K562 (cell line): Measurements from ENCODE around the gene SAMD11. TPM values are rescaled to one million over a fixed set of nuclear protein-coding genes. Genes with fewer than 3 reads are reported as not detected.

ENCODE experiments used
- CREM ChIP-seq: IDR thresholded peaks from 2 replicates; pipeline ENCODE4 v1.6.1; 2014; ENCODE audit warnings: antibody characterized with exemption, low read depth
- PCBP1 ChIP-seq: fragments of 200-400 bp; formaldehyde crosslinking; IDR thresholded peaks from 2 replicates; pipeline ENCODE4 v1.6.1; 2018; ENCODE audit warnings: mild to moderate bottlenecking, low read depth, low read length; ENCODE audit not compliant: poor library complexity, severe bottlenecking
- ZSCAN32 ChIP-seq: fragments of 450-650 bp; formaldehyde crosslinking; IDR thresholded peaks from 2 replicates; pipeline ENCODE4 v1.4.0; 2020; ENCODE audit warnings: mild to moderate bottlenecking, moderate library complexity
- polyA plus RNA-seq, 8 experiments: library from polyadenylated mRNA; depleted of rRNA in 4 of 8; stranded (reverse) in 5 of 8; unstranded in 3 of 8; fragments of >200 nt; fragmentation: Nextera tagmentation in 2 of 8; fragmentation: Illumina TruSeq in 1 of 8; extraction: Ambion mirVana in 2 of 8; extraction: Trizol in 1 of 8; gene quantifications; 2 replicates each; pipeline versions ENCODE4 v1.2.1 to v1.2.3, GENCODE V29; 2011 to 2014; ENCODE audit warnings: inconsistent platforms in 1 of 8, missing spikeins in 1 of 8
- total RNA-seq, 7 experiments: library from RNA; depleted of rRNA in 6 of 7; stranded (reverse); fragments of >200 nt in 6 of 7; fragmentation: Illumina TruSeq in 2 of 7; extraction: Trizol in 2 of 7; gene quantifications; 2 replicates each; pipeline versions ENCODE4 v1.2.1 to v1.2.3, GENCODE V29; 2011 to 2021; ENCODE audit warnings: low replicate concordance in 1 of 7
- TF ChIP-seq, protein P1 (sequence below), 2 experiments: fragments of 450-650 bp; formaldehyde crosslinking in 1 of 2; IDR thresholded peaks; 2 replicates each; pipeline versions ENCODE4 v1.4.0 to v1.6.1; 2014 to 2020; ENCODE audit warnings: mild to moderate bottlenecking in 2 of 2, borderline replicate concordance in 1 of 2, low read depth in 1 of 2

Gene SAMD11
- total and polyA plus RNA-seq, 9 of the 15 experiments (the other 6 are each of a cell fraction or from before 2014, with no cell fraction given): 0.07 to 0.82 (median 0.11) TPM; not detected in 2

DNA sequence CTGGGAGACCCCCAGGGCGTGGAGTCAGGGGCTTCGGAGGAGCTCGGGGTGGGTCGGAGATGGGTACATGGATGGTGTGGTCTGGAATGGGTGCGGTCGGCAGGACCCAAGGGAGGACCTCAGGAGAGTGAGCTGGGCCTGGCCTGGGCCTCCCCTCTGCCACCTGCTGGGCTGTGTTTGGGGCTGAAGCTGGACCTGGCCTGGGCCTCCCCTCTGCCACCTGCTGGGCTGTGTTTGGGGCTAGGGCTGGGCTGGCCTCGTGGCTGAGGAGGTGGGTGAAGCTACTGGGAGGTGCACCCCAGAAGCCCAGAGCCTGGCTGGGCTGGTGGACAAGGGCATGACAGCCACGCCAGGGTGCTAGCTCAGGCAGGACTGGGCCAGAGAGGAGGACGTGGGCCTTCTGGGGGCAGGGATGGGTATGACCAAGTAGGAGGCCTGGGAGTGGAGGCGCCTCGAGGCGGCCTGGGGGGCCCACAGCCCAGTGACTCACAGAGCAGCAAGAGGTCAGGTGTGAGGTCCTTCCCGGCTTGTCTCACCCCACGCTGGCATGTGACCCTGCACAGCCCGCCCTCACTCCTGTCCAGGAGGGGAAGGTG is 14.5 kb downstream of the SAMD11 start (continued):
- TF ChIP-seq, protein P1, sequence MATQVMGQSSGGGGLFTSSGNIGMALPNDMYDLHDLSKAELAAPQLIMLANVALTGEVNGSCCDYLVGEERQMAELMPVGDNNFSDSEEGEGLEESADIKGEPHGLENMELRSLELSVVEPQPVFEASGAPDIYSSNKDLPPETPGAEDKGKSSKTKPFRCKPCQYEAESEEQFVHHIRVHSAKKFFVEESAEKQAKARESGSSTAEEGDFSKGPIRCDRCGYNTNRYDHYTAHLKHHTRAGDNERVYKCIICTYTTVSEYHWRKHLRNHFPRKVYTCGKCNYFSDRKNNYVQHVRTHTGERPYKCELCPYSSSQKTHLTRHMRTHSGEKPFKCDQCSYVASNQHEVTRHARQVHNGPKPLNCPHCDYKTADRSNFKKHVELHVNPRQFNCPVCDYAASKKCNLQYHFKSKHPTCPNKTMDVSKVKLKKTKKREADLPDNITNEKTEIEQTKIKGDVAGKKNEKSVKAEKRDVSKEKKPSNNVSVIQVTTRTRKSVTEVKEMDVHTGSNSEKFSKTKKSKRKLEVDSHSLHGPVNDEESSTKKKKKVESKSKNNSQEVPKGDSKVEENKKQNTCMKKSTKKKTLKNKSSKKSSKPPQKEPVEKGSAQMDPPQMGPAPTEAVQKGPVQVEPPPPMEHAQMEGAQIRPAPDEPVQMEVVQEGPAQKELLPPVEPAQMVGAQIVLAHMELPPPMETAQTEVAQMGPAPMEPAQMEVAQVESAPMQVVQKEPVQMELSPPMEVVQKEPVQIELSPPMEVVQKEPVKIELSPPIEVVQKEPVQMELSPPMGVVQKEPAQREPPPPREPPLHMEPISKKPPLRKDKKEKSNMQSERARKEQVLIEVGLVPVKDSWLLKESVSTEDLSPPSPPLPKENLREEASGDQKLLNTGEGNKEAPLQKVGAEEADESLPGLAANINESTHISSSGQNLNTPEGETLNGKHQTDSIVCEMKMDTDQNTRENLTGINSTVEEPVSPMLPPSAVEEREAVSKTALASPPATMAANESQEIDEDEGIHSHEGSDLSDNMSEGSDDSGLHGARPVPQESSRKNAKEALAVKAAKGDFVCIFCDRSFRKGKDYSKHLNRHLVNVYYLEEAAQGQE (IDR thresholded peaks at IDR 0.05; ENCODE audit: borderline replicate concordance): peak; percentile 65
- TF ChIP-seq, protein P1 (CRISPR knock-in tag; IDR thresholded peaks at IDR 0.05; ENCODE audit: low read depth): no peak
- TF ChIP-seq CREM (0 out of 2 replicates have a peak, but pooled peaks have one; percentile 9), ZSCAN32 (CRISPR knock-in tag) (no peak), PCBP1 (peak; percentile 7)
- TF ChIP-seq, all 486 proteins: peak for 35
